GM12891 (cell line): ENCODE data around the gene PDCD5.

Experiments used
- PAX5 ChIP-seq: IDR thresholded peaks from 2 replicates; pipeline ENCODE4 v1.6.1; 2011; ENCODE audit warnings: low read length, moderate library complexity, mild to moderate bottlenecking; ENCODE audit not compliant: insufficient read depth, severe bottlenecking
- POLR2A ChIP-seq: IDR thresholded peaks from 2 replicates; pipeline ENCODE4 v1.6.1; 2011; ENCODE audit warnings: low read depth, low read length, control low read depth
- POLR2AphosphoS5 ChIP-seq: IDR thresholded peaks from 2 replicates; pipeline ENCODE4 v1.6.1; 2011; ENCODE audit warnings: low read depth, low read length, control low read depth
- POU2F2 ChIP-seq: IDR thresholded peaks from 2 replicates; pipeline ENCODE4 v1.6.1; 2011; ENCODE audit warnings: low read depth, mild to moderate bottlenecking, control low read depth, low read length, moderate library complexity
- SPI1 ChIP-seq: IDR thresholded peaks from 2 replicates; pipeline ENCODE4 v1.6.1; 2011; ENCODE audit warnings: low read depth, low read length, control low read depth
- TAF1 ChIP-seq: IDR thresholded peaks from 2 replicates; pipeline ENCODE4 v1.6.1; 2011; ENCODE audit warnings: low read depth, low read length, control low read depth

DNA sequence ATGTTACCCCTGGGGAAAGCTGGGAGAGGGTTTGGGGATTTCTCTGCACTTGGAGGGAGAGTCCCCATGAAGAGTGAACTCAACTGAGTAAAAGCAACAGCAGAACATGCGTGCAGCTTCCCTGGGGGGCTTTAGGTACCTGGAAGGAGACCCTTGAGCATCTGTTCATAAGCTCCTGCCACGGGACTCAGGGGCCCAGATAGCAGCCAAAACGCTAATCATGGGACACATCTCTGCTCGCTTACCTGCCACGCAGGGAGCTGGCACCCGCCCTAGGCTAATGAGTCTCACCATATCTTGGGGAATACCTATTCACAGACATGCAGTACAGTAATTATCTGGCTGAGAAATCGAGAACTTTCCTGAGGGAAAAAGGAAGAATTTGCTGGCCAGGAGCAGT lies 33.9 kb downstream of the PDCD5 start:
- TF ChIP-seq POLR2A, result no peak
- no peak for TF ChIP-seq PAX5
- TF ChIP-seq POLR2AphosphoS5, result no peak
- TF ChIP-seq SPI1, result no peak
- no peak for TF ChIP-seq TAF1
- TF ChIP-seq POU2F2, result no peak
